GM18511 (cell line): ENCODE data around the gene RER1.

Experiments
- ATAC-seq: cut with Tn5 transposase; IDR thresholded peaks from one replicate; pipeline ENCODE4 v1.9.1; 2021; ENCODE audit warnings: mild to moderate bottlenecking, moderate library complexity; ENCODE audit not compliant: unreplicated experiment

RER1 gene

GRCh38 chr1:2405588-2406295, 14.1 kb downstream of the RER1 start:
- ATAC-seq, result no peak

GRCh38 chr1:2406451-2407041, 14.9 kb downstream of the RER1 start:
- ATAC-seq, result no peak

- no peak for ATAC-seq
These were observed 15.7 kb downstream of the RER1 start for GRCh38 chr1:2407166-2407990.

GRCh38 chr1:2407991-2408275, 16.3 kb downstream of the RER1 start:
- ATAC-seq, result no peak

DNA sequence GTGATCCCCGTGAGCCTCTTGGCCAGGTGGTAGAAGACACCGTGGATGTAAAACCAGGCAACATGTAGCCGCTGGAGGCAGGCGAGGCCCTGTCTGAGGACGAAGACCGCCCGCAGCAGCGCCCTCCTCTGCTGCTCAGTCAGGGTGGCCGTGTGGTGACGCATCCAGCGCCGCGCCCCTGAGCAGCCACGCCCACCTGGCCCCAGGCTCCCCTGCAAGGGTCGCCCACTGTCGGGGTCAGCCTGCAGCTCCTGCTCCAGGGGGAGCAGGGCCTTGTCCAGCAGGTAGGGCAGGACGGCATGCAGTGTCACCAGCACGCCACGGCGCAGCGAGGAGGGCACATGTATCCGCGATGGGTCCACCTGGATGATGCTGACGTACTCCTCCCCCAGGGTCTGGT, 16.8 kb downstream of the RER1 start:
- no peak for ATAC-seq

GRCh38 chr1:2408859-2409276, 17.2 kb downstream of the RER1 start:
- ATAC-seq, result no peak

- no peak for ATAC-seq
These were observed 18.1 kb downstream of the RER1 start for GRCh38 chr1:2409745-2410144.

- peak; percentile 33 for ATAC-seq
These were observed 20.3 kb downstream of the RER1 start for GRCh38 chr1:2411801-2412394.

DNA sequence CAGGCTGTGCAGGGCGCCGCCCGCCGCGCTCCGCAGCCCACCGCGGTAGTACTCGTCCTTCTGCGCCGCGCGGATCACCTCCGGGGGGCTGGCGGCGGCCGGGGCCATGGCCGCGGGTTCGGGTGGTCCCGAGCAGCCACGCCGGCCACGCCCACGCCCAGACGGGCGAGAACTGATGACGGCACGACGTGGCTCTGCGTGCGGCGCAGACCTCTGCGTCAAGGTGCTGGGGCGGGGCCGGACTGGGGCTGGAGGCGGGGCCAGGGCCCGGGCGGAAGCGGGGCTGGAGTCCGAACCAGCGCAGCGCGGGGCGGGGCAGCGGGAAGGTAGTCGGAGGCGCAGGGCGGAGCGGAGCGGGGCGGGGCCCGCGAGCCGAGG, 20.7 kb downstream of the RER1 start, which contains the start of gene PEX10:
TSS of gene PEX10 (minus strand) at position 170 of the 378 bp plus-strand sequence. CDS start at position 108, 62 bp downstream.
- peak; percentile 84 for ATAC-seq

- peak; percentile 25 for ATAC-seq
These were observed 21.3 kb downstream of the RER1 start for GRCh38 chr1:2412773-2413494.

GRCh38 chr1:2413495-2414296, 22.1 kb downstream of the RER1 start:
- ATAC-seq, result peak; percentile 13

GRCh38 chr1:2414297-2414958, 22.8 kb downstream of the RER1 start:
- no peak for ATAC-seq

DNA sequence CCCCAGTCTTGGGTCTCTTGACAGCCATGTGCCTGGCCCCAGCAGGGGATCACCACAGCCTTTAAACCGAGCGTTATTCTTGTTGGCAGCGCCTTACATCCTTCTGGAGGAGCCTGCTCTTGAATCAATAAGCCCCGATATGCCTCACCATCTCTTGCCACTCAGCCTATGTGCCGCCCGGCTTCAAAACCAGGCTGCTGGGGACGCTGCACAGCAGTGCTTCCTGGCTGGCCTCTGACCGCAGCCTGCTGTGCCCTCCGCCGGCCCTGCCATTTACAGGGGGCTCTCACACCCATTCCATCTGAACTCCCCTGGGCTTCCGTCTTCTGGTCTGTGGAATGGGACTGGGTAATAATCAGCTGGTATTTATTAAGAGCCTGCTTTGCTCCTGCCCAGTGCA, 23.7 kb downstream of the RER1 start:
- ATAC-seq, result no peak

GRCh38 chr1:2415801-2416208, 24.2 kb downstream of the RER1 start:
- no peak for ATAC-seq

- ATAC-seq, result no peak
These were observed 24.8 kb downstream of the RER1 start for GRCh38 chr1:2416403-2416802.

- no peak for ATAC-seq
These were observed 25.6 kb downstream of the RER1 start for GRCh38 chr1:2417083-2417832.

DNA sequence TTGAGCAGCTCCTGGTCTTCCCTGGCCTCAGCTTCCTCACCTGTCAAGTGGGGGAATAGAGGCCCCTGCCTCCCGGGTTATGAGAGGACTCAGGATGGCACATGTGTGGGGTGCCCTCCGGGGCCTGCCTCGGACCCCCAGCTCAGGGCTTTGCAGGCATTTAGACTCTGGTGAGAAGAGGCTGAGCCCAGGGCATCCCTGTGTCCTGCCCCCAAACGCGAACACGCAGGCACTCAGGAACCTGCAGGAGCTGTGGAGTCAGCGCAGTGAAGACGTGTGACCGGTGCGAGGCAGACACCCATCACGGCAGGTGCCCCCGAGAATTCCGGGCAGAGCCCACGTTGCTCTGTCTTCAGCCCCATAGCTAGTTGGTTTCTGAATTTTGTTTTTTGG, 26.2 kb downstream of the RER1 start:
- no peak for ATAC-seq

- ATAC-seq, result no peak
These were observed 27.2 kb downstream of the RER1 start for GRCh38 chr1:2418791-2419320.

DNA sequence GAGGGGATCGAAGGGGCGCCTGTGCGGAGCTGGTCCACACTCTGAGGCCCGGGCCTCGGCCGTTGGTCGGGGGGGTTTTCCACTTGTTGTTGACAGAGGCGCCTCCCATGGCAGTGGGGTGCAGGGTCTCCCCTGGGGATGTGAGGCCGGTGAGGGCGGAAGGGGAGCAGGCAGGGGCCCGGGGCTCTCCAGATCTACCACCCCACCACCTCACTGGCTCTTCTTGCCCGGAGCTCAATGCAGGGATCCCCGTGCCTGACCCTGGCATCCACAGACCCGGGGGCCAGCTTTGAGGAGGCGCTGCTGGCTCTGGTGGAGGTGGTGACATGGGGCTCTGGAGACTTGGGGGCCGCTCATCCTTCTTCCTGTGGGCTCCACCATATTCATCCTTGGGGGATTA, 27.8 kb downstream of the RER1 start:
- no peak for ATAC-seq
